NOMO-1 treated with dmso at 0.1 percent for 144 hours (cell line): ENCODE data around the gene PAPPA2.
"Not testable (repeated sequence)": the region's sequence is repeated elsewhere in the genome, so short reads cannot be mapped to it uniquely, and the experiment has no call there.

Experiments
- DNase-seq: peaks from one replicate; lab custom pipeline; 2025; ENCODE audit not compliant: unreplicated experiment; lab: John Stamatoyannopoulos, UW

Gene PAPPA2

DNA sequence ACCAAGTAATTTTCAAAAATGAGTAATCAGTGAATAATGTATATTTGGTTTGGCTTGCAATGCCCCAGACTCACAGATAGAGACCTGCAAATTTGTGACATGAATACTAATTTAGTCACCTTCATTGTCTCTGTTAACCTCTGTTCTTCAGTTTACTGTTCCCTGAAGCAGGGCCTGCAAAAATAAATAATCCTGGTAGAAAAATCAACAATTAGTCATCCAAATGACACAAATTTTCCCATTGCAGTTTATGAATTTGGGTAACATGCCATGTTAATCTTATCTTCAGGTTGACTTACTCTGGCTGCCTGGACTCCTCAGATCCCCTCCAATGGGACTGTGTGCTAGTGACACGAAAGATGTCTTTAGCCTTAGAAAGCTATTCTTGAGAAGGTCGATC is 289.5 kb downstream of the PAPPA2 start:
- DNase-seq = no peak

DNA sequence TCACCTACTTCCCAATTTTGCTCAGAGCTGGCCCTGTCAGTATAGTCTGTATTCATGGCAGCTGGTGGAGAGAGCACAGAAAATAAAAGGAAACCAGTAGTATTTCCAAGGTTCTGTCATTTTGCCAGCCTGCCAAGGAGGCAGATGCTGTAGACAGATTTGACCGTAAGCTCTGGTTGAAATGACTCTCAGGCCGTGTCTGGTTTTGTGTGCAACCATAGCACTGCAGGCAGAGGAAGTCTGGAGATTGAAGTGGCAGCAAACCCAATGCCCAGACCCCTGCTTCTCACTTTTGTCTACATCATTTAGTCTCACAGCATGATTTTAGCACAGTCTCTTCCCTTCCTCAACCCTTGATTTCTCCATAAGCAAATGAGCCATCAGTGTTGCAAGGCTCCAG is 291.7 kb downstream of the PAPPA2 start:
- DNase-seq = no peak

DNA sequence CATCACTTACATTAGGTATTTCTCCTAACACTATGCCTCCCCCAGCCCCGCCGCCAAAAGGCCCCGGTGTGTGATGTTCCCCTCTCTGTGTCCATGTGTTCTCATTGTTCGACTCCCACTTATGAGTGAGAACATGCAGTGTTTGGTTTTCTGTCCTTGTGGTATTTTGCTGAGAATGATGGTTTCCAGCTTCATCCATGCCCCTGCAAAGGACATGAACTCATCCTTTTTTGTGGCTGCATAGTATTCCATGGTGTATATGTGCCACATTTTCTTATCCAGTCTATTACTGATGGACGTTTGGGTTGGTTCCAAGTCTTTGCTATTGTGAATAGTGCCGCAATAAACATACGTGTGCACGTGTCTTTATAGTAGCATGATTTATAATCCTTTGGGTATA is 293.8 kb downstream of the PAPPA2 start:
- DNase-seq = not testable (repeated sequence)

DNA sequence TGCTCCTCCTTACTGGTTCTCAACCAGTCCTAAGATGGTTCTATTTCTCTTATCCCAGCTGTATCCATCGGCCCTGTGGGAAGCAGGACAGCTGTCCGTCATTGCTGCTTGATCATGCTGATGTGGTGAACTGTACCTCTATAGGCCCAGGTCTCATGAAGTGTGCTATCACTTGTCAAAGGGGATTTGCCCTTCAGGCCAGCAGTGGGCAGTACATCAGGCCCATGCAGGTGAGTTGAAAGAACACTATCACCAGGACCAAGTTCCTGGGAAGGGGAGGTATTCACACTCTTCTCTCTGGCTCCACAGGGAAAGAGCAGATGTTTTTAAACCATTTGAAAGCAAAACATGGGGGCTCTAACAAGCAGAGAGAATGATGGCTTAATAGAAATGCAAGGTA is 302.6 kb downstream of the PAPPA2 start:
- DNase-seq = no peak

DNA sequence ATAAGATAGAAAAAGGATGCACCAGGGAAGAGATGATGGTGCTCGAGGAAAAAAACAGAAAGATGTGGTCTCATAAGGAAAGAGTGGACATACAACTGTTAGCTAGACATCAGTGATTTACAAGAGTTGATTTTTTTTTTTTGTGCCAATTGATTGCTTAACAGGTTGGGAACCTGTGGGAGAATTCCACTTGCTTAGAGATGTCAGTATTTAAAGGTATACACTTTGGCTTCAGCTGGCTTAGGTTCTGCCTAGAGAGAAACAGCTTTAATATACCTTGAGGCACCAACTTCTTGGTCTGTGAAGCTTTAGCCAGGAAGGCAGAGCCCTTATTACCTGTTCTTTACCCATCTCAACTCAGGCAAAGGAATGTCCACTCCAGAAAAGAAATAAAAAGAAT is 303.8 kb downstream of the PAPPA2 start:
- DNase-seq = no peak

DNA sequence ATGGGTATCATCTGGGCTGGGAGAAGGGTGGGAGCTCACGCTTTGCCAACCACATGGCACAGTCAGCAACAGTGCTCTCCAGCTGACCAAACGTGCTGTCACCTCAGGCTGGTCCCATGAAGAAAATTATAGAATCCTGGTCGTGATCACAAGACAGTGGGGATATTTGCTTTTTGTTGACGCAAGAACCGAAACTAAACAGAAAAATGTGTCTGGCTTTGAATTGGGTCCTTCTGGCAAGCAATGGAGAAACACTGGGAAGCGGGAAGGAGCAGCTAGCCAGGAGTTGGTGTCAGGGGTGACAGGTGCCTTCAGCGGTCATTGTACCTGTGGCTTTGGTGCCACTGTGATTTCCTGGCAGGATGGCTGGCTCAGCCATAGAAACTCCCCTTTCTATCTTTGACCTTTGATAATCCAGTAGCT is 304.8 kb downstream of the PAPPA2 start:
- DNase-seq = no peak

DNA sequence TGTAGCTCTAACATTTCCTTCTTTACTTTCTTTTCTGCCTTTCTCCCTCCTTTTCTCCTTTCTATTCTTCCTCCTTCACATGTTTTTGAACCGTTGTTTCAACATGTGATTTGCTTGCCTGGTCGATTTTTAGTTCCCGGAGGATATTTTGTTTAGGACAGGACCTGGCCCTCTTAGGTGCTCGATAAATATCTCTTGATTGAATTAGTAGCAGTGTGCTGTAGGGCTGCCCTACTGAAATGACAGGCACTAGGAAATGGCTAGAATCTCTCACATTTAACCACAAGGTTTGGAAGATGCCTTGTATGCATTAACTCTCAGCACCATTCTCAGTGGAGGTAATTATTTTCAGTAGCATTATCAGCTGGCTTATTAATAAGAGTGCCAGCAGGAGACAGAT is 305.6 kb downstream of the PAPPA2 start:
- no peak for DNase-seq

DNA sequence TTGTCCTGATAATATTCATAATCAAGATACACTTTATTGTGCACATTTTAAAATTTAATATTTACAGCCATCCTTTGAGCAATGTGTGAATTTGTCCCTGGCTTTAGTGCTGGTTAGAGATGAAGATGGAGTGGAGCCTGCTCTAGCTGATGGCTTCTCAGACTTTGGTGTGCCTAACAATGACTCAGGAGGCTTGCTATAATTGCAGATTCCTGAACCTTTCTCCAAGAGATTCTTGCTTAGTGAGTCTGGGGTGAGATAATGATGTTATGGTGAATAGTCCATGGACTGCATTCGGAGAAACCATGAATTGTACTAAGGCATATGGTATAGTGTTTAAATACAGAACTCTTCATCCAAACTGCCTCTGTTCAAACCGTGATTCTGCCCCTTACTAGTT is 307.1 kb downstream of the PAPPA2 start:
- DNase-seq = no peak

DNA sequence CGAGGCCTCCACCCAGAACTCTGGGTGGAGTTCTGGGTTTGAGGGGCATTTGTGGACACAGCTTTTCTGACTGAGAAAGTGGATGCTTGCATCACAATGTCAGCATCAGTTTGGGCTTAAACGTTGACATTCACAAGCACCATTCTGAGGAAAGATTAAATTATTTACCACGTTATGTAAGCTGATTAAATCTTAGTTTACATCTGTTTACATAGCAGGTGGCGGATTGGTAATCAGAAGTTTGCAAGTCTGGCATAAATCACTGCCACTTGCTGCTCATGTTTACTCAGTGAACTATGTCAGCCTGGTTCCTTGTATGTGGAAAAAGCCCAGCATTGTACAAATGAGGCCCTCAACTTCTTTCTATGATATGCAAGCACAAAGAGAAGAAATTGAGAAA is 310.1 kb downstream of the PAPPA2 start:
- DNase-seq = no peak

DNA sequence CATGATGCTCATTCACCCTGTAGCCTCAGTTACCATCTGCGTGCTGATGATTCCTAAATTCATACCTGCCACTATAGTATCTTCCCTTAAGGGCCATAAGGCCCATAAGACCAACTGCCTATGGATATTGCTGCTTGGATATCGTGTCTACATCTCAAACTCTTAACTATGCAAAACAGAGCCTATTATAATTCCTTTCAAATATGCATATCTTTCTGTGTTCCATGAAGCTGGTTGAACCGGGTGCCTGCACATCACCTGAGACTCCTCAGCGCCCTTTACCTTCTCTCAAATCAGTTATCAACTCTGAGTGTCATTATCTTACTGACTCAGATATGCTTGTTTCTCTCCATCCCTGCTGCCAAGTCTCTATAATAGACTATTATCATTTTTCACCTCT is 311.2 kb downstream of the PAPPA2 start:
- DNase-seq = no peak

DNA sequence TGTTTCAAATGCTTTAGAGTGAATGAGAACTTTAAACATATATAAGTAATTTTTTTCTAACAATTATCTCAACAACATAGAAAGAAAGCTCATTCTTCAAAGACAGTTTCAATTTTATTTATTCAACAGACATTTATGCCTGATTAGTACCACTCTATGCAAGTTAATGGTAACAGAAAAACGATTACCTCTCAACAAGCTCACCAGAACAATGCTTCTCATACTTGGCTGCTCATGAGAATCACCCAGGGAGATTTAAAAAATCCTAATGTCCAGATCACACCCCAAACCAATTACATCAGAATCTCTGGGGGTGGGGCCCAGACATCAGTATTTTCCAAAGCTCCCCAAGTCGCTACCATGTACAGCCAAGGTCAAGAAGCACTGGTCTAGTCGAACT is 312.4 kb downstream of the PAPPA2 start:
- no peak for DNase-seq

DNA sequence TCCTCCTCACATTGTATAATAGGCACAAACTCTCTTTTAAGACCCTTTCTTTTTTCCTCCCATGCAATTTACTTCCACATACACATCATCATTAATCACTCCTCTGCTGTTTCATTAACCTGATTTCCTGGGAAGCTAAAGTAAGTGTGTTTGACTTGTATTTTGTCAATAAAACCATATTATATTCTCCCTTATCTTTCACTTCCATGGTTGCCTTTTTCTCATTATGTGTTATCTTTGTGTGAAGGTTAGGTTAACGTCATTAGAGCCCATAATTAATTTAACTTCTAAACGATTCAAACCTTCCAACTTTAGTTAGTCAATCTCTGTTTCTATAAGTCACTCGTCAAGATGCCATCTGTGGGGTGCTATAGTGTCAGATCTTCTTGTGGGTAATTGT is 313.0 kb downstream of the PAPPA2 start:
- no peak for DNase-seq

DNA sequence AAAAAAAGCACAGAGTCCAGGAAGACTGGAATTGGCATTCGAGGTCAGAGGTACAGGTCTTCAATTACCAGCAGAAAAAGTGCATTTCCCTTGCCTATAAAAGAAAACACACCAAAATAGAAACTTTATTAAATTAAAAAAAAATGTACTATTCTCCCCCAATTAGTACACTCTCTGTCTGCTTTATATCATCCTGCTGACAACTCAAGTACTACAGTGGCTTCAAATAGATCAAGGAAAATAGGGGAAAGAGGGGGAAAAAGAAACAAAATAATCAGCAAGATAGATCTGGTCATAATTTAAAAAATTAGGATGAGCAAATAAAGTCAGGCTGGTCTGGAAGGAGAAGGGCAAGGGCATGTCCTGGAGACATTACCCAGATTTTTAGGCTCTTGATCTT is 315.1 kb downstream of the PAPPA2 start:
- no peak for DNase-seq

DNA sequence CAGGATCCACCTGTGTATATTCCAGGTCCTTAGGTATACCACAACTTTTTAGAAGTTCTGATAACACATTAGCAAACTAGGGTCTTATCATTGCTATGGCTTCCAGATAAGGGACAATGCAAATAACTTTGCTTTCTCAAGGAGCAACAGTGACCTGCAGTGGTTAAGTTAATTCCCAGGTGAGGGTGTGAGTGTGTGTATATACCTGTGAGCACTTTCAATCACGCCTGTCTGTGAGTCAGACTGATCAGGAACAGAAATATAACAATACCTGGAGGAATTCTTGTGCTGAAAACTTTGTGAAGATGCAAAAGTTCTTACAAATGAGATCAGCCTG is 317.0 kb downstream of the PAPPA2 start:
- no peak for DNase-seq

DNA sequence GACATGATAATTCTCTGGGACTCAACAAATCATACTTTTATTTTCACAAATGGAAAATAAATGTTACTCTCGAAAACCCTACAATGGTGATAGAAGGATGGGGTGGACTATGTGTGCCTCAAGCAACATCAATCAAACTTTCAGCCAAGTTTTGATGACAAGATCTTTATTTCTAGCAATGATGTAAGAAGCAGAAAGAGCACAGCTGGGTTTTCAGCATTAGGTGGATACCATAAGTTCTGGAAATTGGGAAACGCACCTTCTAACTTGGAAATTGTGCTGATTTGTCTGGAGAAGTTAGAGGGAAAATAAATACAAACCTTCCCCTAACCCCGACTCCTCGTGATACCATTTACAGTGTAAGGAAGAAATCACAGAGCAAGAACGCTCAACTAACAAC is 320.3 kb downstream of the PAPPA2 start:
- DNase-seq = no peak

DNA sequence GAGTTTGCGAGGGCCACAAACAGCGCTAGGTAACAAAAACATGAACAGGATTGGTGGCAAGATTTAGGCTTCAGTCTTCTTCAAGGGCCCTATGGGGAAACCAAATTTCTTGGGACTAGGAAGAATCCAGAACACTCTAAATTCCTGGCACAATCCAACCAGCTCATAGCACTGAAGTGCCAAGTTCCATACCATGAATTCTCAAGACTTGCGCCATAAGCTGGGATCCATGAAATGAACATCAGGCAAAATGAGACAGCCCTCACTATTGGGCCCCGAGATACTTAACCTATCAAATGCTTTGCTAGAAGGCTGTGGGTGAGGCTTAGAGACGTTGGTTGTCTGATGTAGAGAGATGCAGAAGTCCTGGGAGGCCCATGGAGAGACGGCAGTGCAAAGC is 322.1 kb downstream of the PAPPA2 start:
- DNase-seq = no peak

DNA sequence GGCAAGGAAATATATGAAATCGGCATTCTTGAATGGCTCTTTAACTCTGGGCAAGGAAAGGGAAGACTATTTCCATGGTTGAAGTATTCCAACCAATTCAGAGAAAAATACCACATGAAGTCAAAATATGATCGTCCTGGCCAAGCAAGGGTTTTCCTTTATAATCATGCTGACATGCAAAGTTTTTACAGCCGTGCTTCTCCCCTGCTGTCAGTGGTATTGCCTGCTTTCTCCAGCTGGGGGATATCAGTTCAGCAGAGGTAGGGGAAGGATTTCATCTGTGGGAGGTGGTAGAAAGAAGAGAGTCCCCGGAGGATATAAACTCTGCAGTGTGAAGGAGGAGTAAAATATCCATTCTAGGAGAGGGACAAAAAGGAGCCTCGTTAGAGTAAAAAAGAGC is 322.8 kb downstream of the PAPPA2 start:
- DNase-seq = no peak

DNA sequence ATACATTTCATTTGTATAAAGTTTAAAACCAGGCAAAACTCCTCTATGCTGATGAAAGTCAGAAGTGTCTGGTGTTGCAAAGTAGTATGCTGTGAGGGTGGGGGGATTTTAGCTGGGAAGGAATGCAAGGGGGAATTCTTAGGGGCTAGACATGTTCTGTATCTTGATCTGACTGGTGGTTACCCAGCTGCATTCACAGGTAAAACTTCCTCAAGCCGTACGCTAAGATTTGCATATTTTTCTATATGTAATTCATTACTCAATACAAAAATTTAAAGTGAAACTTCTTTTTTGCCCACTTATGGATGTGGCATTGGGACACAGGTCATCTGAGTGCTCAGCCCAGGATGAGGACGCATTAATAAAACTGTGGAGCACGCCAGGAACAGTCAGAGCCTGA is 323.3 kb downstream of the PAPPA2 start:
- DNase-seq = no peak

DNA sequence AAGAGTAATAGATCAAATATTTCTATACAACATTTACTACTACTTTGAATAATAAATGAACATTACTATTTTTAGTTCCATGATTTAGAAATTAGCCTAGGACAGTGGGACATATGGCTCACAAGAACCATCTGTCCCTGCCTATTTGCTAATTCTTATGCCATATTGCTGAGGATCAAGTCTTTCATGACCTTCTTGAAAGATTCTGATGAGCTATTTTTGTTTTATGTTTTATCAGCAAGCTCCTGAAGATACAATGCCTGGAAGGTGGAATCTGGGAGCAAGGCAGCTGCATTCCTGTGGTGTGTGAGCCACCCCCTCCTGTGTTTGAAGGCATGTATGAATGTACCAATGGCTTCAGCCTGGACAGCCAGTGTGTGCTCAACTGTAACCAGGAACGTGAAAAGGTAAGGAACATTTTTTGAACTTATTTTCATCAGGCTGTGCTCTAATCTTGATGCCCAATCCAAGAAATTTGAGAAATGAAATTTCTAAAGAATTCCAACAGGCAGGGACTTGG is 326.7 kb downstream of the PAPPA2 start:
- DNase-seq = no peak

DNA sequence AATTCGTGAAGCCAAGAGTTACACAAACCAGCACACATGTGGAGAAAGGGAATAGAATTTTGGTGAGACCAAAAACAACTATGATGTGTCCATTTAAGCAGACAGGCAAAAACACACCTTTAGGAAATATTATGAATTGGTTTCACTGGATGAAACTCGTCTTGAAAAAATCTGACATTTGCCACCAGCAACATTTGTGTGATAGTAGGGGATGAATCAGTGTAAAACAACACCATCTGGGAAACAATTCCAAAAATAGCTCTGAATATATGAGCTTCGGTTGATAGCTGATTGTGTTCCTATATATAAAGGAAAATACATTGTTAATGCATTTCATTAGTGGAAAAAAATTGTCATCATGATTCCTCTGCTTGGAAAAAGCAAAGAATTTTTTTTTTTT is 327.8 kb downstream of the PAPPA2 start:
- DNase-seq = no peak

DNA sequence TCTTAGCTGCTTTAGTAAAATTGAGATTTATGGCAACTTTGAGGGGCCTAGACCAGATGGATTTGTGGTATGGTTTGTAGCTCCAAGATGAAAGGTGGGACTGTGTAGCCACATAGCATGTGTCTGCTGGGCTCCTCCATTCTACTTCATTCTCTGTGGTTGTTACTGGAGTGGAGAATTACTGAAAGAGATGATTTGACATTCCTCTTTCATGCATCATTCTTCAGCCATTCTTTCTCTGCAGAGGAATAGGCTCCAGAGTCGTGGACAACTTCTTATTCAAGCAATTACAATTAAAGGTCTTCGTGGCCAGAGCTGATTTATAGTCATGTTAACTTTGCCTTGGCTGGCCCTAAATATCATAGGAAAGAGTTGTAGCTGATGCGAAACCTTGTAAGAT is 328.9 kb downstream of the PAPPA2 start:
- DNase-seq = no peak

DNA sequence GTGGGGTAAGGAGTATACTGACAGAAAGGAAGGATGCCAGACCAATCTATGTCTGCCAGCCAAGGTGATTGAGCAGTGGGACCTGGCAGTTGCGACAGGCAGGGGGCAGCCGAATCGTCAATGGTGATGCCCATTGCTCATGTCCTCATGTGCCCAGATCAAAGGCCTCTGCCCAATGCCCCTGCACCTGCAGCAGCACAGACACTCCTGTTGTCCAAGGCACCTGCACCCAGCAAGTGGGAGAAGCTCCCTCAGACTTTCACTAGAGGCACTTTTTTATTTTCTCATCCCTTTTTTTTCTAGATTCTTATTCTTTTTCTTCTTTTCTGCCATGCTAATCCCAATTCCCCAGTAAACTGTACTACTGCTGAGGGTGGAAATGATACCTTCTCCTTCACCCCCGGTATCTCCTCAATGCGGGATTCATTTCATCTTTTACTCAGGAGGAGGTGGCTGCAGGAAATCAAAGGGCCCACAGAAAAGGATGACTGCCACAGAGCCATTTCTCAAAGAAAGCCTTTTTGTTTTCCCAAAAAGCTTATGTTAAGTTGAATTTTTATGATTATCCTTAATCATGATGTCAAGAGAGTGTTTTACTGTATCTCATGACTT is 332.0 kb downstream of the PAPPA2 start:
- no peak for DNase-seq

DNA sequence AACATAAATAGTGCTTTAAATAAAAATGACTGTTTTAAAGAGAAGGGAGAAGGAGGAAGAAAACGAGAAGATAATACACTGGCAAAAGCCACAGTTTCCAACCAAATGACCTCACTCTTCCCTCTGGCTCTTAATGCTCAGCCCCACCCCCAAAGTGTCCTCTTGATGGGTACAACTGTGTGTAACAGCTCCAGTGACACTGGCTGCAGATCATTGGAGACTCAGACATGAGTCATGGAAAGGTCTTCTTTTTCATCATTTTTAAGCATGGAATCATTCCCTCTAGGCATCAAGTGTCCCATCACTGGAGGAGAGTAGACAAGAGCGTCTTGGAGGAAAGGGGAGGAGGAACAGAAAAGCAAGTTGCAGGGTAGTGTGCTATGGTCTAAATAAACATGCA is 333.0 kb downstream of the PAPPA2 start:
- no peak for DNase-seq

DNA sequence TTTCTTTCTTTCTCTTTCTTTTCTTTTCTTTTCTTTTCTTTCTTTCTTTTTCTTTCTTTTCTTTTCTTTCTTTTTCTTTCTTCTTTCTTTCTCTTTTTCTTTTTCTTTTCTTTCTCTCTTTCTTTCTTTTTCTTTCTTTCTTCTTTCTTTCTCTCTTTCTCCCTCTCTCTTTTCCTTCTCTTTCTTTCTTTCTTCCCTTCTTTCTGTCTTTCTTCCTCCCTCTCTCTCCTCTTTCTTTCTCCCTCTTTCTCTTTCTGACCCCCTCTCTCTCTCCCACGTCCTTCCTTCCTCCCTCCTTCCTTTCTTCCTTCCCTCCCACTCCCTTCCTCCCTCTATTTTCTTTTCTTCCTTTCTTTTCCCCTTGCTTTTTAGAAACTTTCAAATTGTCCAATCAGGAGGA is 333.6 kb downstream of the PAPPA2 start:
- DNase-seq = no peak
